Stimulated activated CD8-positive, alpha-beta memory T cell treated with anti-CD3 and anti-CD28 coated beads, Interleukin-4, amount 100 ng/mL, for 48 hours (primary cell): ENCODE results near the gene HIGD2B.
"Not testable (repeated sequence)": the region's sequence is repeated elsewhere in the genome, so short reads cannot be mapped to it uniquely, and the experiment has no call there.

Source experiments
- DNase-seq: peaks from one replicate; pipeline ENCODE4 v3.0.0-alpha.2; 2020

HIGD2B gene

GRCh38 chr15:72671525-72671924 is 14.5 kb downstream of the HIGD2B start:
- no peak for DNase-seq

- peak; percentile 82 for DNase-seq
Measured at GRCh38 chr15:72670656-72671352, 15.2 kb downstream of the HIGD2B start.

- not testable (repeated sequence) for DNase-seq
Measured at GRCh38 chr15:72669803-72670202, 16.2 kb downstream of the HIGD2B start.

GRCh38 chr15:72665706-72666105 is 20.3 kb downstream of the HIGD2B start:
- not testable (repeated sequence) for DNase-seq

GRCh38 chr15:72663931-72664330 is 22.1 kb downstream of the HIGD2B start:
- not testable (repeated sequence) for DNase-seq

GRCh38 chr15:72661081-72661480 is 24.9 kb downstream of the HIGD2B start:
- DNase-seq = not testable (repeated sequence)

- not testable (repeated sequence) for DNase-seq
Measured at GRCh38 chr15:72656014-72656413, 30.0 kb downstream of the HIGD2B start.

- not testable (repeated sequence) for DNase-seq
Measured at GRCh38 chr15:72654397-72654796, 31.6 kb downstream of the HIGD2B start, which contains the start of gene GOLGA6B. Gene GOLGA6B, plus strand, starts transcription at chr15:72654697. Its CDS starts 41 bp downstream, at chr15:72654738.

GRCh38 chr15:72648631-72649253 is 37.2 kb downstream of the HIGD2B start:
- DNase-seq = not testable (repeated sequence)

GRCh38 chr15:72642271-72642670 is 43.7 kb downstream of the HIGD2B start:
- DNase-seq = not testable (repeated sequence)

GRCh38 chr15:72639759-72640483 is 46.1 kb downstream of the HIGD2B start:
- not testable (repeated sequence) for DNase-seq

- DNase-seq = peak; percentile 76
Measured at GRCh38 chr15:72636519-72637282, 49.3 kb downstream of the HIGD2B start.

GRCh38 chr15:72629068-72629570 is 56.9 kb downstream of the HIGD2B start:
- DNase-seq = not testable (repeated sequence)

GRCh38 chr15:72628249-72629067 is 57.5 kb downstream of the HIGD2B start:
- DNase-seq = peak; percentile 39

GRCh38 chr15:72626153-72626552 is 59.8 kb downstream of the HIGD2B start:
- DNase-seq = not testable (repeated sequence)
